ENCODE measurements around the gene KLRB1.
A peak's percentile ranks its signal among the peaks of the same experiment; 100 is the strongest.

KLRB1 gene

DNA sequence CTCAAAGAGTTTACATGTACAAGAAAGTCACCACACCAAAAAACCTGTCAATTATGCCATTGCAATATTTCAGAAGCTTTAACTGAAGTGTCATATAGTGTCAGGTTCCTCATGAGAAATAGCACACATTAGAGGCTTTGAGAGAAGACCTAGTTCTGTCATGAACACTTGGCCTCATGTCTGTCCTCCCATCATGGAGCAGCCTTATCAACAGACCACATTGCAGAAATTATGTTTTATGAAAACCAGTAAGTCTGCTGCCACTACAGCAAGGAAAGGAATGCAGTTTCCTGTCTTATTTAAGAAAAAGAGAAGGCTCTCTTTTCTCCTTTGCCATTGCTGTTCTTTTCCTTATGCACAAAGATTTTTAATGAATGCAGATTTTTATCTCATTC, 35.5 kb upstream of the KLRB1 start:
- Histone ChIP-seq H3K4me2 (no peak overlapping the region), H3K4me3 (no peak overlapping the region), H3K9me3 (peaks cover 27% of the 10 kb centered on the region), H3K9ac (no peak overlapping the region), H3K36me3 (0 out of 2 replicates have a peak, but pooled peaks cover 4% of the 10 kb centered on the region), H3K27me3 (no peaks in the 10 kb centered on the region), H4K20me1 (no peaks in the 10 kb centered on the region), H3K27ac (no peak overlapping the region), H3K4me1 (peaks cover 25% of the 10 kb centered on the region)
- no peak for TF ChIP-seq Cebpa-rat (IDR thresholded peaks at IDR 0.05)

DNA sequence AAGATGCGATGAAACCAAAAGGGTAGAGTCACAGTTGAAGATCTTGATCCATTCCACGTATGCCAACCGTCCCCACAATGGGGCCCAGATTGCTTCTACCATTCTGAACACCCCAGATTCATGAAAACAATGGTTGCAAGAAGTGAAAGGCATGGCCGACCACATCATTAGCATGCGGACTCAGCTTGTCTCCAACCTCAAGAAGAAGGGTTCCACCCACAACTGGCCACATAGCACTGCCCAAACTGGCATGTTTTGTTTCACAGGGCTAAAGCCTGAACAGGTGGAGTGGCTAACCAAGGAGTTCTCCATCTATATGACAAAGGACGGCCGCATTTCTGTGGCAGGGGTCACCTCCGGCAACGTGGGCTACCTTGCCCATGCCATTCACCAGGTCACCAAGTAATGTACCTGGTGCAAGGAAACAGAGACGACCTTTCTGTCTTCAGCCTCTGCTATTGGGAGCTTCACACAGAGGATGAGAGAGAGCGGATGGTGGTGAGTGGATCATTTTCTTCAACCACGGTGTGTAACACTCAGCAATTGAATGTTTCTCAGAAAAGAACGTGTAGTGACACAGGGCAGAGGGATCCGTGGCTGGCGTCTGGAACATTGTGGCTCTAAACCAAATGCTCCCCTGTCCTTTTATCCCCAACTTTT, 35.0 kb upstream of the KLRB1 start:
- Histone ChIP-seq H3K9ac (no peak overlapping the region), H3K27ac (no peak overlapping the region), H3K4me2 (no peak overlapping the region), H3K9me3 (peaks cover 27% of the 10 kb centered on the region), H4K20me1 (no peaks in the 10 kb centered on the region), H3K36me3 (0 out of 2 replicates have a peak, but pooled peaks cover 4% of the 10 kb centered on the region), H3K4me1 (peaks cover 21% of the 10 kb centered on the region), H3K4me3 (no peak overlapping the region), H3K27me3 (no peaks in the 10 kb centered on the region)
- no peak for TF ChIP-seq Cebpa-rat (IDR thresholded peaks at IDR 0.05)

DNA sequence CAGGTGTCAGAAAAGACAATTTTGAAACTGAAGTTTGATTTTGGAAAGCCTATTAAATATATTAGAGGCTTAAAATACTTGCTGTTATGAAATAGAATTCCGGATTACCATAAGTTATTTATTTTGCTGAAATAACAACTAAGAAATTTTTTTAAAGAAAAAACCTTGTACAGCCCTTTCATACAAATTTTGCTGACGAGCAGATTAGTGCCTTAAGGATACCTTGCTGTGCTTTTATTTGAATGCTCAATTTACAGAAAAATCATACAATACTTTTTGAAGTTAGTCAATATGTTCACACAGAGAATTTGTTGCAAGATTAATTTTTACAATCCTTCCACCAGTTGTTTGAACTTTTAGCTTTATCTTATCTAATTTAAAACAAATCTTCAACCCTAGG, 32.3 kb upstream of the KLRB1 start:
- Histone ChIP-seq H3K4me1 (peaks cover 21% of the 10 kb centered on the region), H3K4me2 (no peak overlapping the region), H3K36me3 (0 out of 2 replicates have a peak, but pooled peaks cover 4% of the 10 kb centered on the region), H3K4me3 (no peak overlapping the region), H3K27me3 (no peaks in the 10 kb centered on the region), H3K9ac (no peak overlapping the region), H3K27ac (no peak overlapping the region), H4K20me1 (no peaks in the 10 kb centered on the region), H3K9me3 (peaks cover 27% of the 10 kb centered on the region)
- no peak for TF ChIP-seq Cebpa-rat (IDR thresholded peaks at IDR 0.05)

DNA sequence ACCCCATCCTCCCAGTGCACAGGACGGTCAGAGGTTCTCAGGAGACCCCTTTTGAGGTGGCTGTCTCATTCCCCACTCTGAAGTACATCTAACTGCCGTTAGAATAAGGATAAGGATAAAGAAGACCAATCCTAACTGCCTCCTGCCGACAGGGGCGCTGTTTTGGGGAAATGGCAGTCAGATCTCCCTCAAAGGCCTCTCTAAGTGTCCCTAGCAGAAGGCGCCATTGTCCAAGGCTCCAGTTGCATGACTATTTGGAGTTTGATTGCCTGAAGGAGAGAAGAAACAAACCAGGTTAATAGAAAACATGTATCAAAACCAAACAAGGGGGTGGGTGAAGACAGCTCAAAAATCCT, 29.1 kb upstream of the KLRB1 start:
- no peak overlapping the region for H3K4me3 ChIP-seq
- H3K9me3 ChIP-seq: peaks cover 12% of the 10 kb centered on the region
- no peak for TF ChIP-seq Cebpa-rat (IDR thresholded peaks at IDR 0.05)
- no peaks in the 10 kb centered on the region for H4K20me1 ChIP-seq
- peak overlapping the region; percentile 24; the same call in 1 of the 2 replicates for H3K27ac ChIP-seq
- H3K36me3 ChIP-seq: 0 out of 2 replicates have a peak, but pooled peaks cover 4% of the 10 kb centered on the region
- H3K27me3 ChIP-seq: no peaks in the 10 kb centered on the region
- no peak overlapping the region for H3K4me2 ChIP-seq
- H3K4me1 ChIP-seq: peaks cover 21% of the 10 kb centered on the region
- H3K9ac ChIP-seq: no peak overlapping the region

DNA sequence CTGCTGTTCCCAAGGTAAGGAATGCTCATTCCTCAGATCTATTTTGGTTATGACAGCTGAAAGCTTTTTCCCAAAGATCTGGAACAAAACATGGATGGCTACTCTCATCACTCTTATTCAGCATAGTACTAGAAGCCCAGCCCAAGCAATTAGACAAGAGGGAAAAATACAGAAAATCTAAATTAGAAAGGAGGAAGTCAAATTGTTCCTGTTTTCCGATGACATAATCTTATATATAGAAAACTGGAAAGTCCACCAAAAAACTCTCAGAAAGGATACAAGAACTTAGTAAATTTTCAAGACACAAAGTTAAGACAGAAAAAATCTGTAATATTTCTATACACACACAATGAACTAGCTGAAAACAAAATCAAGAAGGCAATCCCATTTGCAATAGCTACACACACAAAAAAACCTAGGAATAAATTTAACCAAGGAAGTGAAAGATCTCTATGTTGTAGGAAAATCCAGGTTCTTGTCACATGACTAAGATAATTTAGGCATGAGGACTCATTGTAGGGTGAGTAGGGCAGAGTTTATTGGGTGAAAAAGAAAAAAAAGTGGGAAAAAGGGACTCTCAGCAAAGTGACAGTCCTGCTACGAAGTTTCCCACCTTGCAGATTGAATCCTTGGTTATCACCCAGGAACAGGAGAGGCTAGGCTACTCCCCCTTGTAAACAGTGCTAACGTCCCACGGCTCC, 28.6 kb upstream of the KLRB1 start:
- no peak overlapping the region for H3K27ac ChIP-seq
- H3K4me1 ChIP-seq: peaks cover 21% of the 10 kb centered on the region
- H3K4me2 ChIP-seq: peak overlapping the region; percentile 36; the same call in 1 of the 2 replicates
- H3K9ac ChIP-seq: no peak overlapping the region
- H3K4me3 ChIP-seq: no peak overlapping the region
- no peaks in the 10 kb centered on the region for H3K27me3 ChIP-seq
- H3K9me3 ChIP-seq: peaks cover 6% of the 10 kb centered on the region
- 0 out of 2 replicates have a peak, but pooled peaks cover under 1% of the 10 kb centered on the region for H3K36me3 ChIP-seq
- no peak for TF ChIP-seq Cebpa-rat (IDR thresholded peaks at IDR 0.05)
- no peaks in the 10 kb centered on the region for H4K20me1 ChIP-seq

DNA sequence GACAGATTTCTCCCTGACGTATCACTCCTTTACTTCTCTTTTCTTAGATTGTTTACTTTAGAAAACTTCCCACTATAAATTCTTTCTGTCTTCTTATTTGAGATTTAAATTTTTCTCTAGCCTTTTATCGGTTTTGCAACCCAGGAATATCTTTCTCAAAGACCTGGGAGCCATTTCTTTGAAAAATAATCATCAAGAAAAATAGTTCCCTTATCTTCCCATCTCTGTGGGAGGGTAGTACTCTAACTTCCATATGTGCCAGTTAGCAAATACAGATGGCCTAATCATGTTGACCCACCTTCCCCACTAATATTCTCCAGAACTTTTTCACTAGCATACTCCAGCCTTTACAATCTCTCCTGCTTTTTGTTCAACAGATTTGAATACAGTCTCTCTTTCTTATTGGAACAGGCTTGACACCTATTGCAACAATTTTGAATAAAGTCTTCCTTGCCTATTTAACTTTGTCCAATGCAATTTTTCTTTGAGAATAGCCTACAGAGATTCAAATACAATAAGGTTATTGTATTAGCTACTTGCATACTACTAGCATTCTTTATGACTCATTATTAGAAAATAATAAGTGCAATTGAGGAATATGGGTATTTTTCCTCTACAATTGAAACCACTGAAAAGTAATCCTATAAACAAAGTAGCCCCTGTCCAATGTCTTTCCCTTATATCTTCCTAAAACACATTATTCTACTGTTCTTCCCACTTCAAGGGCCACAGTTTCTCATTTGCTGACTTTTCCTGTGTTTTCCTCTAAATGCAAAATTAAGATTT, 27.4 kb upstream of the KLRB1 start:
- H3K4me2 ChIP-seq: no peak overlapping the region
- H3K9ac ChIP-seq: no peak overlapping the region
- no peak for TF ChIP-seq Cebpa-rat (IDR thresholded peaks at IDR 0.05)
- peaks cover 21% of the 10 kb centered on the region for H3K4me1 ChIP-seq
- no peaks in the 10 kb centered on the region for H3K27me3 ChIP-seq
- no peaks in the 10 kb centered on the region for H4K20me1 ChIP-seq
- H3K9me3 ChIP-seq: peaks cover 4% of the 10 kb centered on the region
- no peak overlapping the region for H3K27ac ChIP-seq
- no peak overlapping the region for H3K4me3 ChIP-seq
- H3K36me3 ChIP-seq: no peaks in the 10 kb centered on the region

DNA sequence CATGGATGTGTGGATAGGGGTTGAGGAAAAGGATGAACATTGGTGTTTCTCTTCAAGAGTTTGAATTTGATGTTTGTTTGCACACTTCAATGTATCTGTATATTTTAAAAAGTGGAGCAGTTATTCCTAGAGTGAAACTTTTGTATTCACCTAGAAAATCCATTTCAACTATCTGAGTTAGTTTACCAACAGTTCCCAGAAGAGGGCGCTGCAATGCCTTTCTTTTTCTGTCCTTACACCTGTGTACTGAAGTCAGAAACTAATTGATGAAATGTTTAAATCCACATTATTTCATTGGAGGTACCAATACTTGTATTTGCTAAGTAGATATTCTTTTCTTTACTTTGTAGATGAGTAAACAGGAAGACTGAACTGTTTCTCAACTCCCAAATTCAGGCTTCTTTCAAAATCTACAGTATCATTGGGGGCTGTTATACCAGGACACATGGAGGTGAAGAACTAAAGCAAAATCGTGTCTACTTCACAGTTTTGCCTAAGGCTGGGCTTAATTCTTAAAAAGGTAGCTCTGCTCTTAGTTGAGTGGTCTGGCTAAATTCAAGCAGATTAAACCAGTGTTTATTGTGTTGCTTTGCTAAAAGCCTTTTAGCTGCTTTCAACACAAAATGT, 26.6 kb upstream of the KLRB1 start:
- Histone ChIP-seq H3K9ac (no peak overlapping the region), H4K20me1 (no peaks in the 10 kb centered on the region), H3K4me3 (no peak overlapping the region), H3K4me1 (peaks cover 21% of the 10 kb centered on the region), H3K27ac (no peak overlapping the region), H3K4me2 (no peak overlapping the region), H3K27me3 (no peaks in the 10 kb centered on the region), H3K9me3 (peaks cover 4% of the 10 kb centered on the region), H3K36me3 (no peaks in the 10 kb centered on the region)
- TF ChIP-seq Cebpa-rat (IDR thresholded peaks at IDR 0.05): no peak

DNA sequence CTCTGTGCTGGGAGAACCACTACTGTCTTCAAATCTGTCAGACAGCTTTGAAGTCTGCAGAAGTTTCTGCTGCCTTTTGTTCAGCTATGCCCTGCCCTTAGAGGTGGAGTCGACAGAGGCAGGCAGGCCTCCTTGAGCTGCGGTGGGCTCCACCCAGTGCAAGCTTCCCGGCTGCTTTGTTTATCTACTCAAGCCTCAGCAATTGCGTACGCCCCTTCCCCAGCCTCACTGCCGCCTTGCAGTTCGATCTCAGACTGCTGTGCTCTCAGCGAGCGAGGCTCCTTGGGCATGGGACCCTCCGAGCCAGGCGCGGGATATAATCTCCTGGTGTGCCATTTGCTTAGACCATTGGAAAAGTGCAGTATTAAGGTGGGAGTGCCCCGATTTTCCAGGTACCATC, 25.1 kb upstream of the KLRB1 start:
- H3K27ac ChIP-seq: no peak overlapping the region
- H3K4me3 ChIP-seq: no peak overlapping the region
- H3K27me3 ChIP-seq: no peaks in the 10 kb centered on the region
- no peak for TF ChIP-seq Cebpa-rat (IDR thresholded peaks at IDR 0.05)
- H3K4me1 ChIP-seq: peaks cover 12% of the 10 kb centered on the region
- no peaks in the 10 kb centered on the region for H3K36me3 ChIP-seq
- H3K9me3 ChIP-seq: peaks cover 5% of the 10 kb centered on the region
- no peaks in the 10 kb centered on the region for H4K20me1 ChIP-seq
- H3K9ac ChIP-seq: no peak overlapping the region
- no peak overlapping the region for H3K4me2 ChIP-seq

DNA sequence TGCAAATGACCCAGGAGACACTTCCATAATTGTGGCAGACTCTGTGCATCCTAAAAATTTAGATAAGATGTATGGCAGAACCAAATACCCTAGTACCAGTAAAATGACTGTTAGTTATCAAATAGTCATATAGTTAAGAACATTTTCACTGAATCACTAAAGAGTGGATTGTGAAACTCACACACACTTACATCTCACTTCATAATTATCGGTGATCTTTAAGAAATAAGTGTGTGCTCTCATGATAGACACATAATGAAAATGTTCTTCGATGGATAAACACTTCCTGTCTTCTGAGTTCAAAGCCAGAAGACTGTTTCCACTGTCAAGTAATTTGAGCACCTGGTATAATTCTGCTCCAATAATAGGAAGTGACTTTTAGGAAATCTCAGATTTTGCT, 19.1 kb upstream of the KLRB1 start:
- H3K9me3 ChIP-seq: peaks cover 24% of the 10 kb centered on the region
- H3K27ac ChIP-seq: no peak overlapping the region
- TF ChIP-seq Cebpa-rat (IDR thresholded peaks at IDR 0.05): no peak

More for the DNA sequence above, 19.1 kb upstream of the KLRB1 start:
- Histone ChIP-seq H4K20me1 (no peaks in the 10 kb centered on the region), H3K27me3 (no peaks in the 10 kb centered on the region), H3K9ac (no peak overlapping the region), H3K36me3 (no peaks in the 10 kb centered on the region), H3K4me1 (no peaks in the 10 kb centered on the region), H3K4me2 (no peak overlapping the region), H3K4me3 (no peak overlapping the region)
